T follicular helper cell (primary cell): ENCODE data around the gene ABR.
"Not testable (repeated sequence)": the region's sequence is repeated elsewhere in the genome, so short reads cannot be mapped to it uniquely, and the experiment has no call there.

Experiments
- DNase-seq: peaks from one replicate; pipeline ENCODE4 v3.0.0-alpha.2; 2020; ENCODE audit warnings: low read depth

The ABR gene

GRCh38 chr17:1095090-1095852 is 84.5 kb downstream of the ABR start:
- no peak for DNase-seq

GRCh38 chr17:1094591-1094990 is 85.2 kb downstream of the ABR start:
- no peak for DNase-seq

- DNase-seq = no peak
Observed at GRCh38 chr17:1091900-1092299, 87.9 kb downstream of the ABR start.

- no peak for DNase-seq
Observed at GRCh38 chr17:1091190-1091534, 88.6 kb downstream of the ABR start.

- DNase-seq = no peak
Observed at GRCh38 chr17:1090465-1091189, 89.2 kb downstream of the ABR start.

GRCh38 chr17:1089915-1090314 is 89.9 kb downstream of the ABR start:
- no peak for DNase-seq

- DNase-seq = no peak
Observed at GRCh38 chr17:1087381-1088241, 92.2 kb downstream of the ABR start.

GRCh38 chr17:1083451-1084187 is 96.2 kb downstream of the ABR start:
- no peak for DNase-seq

GRCh38 chr17:1082579-1082978 is 97.2 kb downstream of the ABR start:
- DNase-seq = no peak

GRCh38 chr17:1078831-1079561 is 100.8 kb downstream of the ABR start:
- DNase-seq = no peak

GRCh38 chr17:1077986-1078711 is 101.6 kb downstream of the ABR start:
- DNase-seq = no peak

GRCh38 chr17:1077581-1077985 is 102.2 kb downstream of the ABR start:
- DNase-seq = no peak

GRCh38 chr17:1076982-1077302 is 102.8 kb downstream of the ABR start:
- DNase-seq = no peak

- DNase-seq = no peak
Observed at GRCh38 chr17:1076299-1076981, 103.3 kb downstream of the ABR start.

- no peak for DNase-seq
Observed at GRCh38 chr17:1074886-1075605, 104.7 kb downstream of the ABR start.

GRCh38 chr17:1073963-1074625 is 105.7 kb downstream of the ABR start:
- not testable (repeated sequence) for DNase-seq

- DNase-seq = no peak
Observed at GRCh38 chr17:1073241-1073962, 106.4 kb downstream of the ABR start.

- no peak for DNase-seq
Observed at GRCh38 chr17:1072551-1072961, 107.2 kb downstream of the ABR start.
